Spleen (tissue), 11 donors: ENCODE measurements around the gene SLC22A7. TPM values are rescaled to one million over a fixed set of nuclear protein-coding genes. Genes with fewer than 3 reads are reported as not detected.

ENCODE experiments used
- DNase-seq: peaks from one replicate; pipeline ENCODE4 v3.0.0-alpha.2; 2020
- H3K27ac ChIP-seq, 8 donors: fragments of 200-600 bp; sonication (generic) in 7 of 8; 1 replicate in 4 of 8; 2 replicates in 4 of 8; pipeline versions ENCODE4 v1.5.0 to v1.8.0; 2016 to 2021; ENCODE audit warnings: inconsistent platforms in 4 of 8, mild to moderate bottlenecking in 4 of 8, moderate library complexity in 1 of 8
- H3K27me3 ChIP-seq, 7 donors: fragments of 200-600 bp; sonication (generic) in 6 of 7; replicated peaks in 1 of 7; 1 replicate in 4 of 7; 2 replicates in 3 of 7; pipeline versions ENCODE4 v1.5.0 to v1.8.0; 2016 to 2021; ENCODE audit warnings: inconsistent platforms in 3 of 7, mild to moderate bottlenecking in 1 of 7
- H3K36me3 ChIP-seq, 6 donors: fragments of 200-600 bp; sonication (generic) in 5 of 6; 1 replicate in 4 of 6; 2 replicates in 2 of 6; pipeline versions ENCODE4 v1.5.0 to v1.8.0; 2016 to 2021; ENCODE audit warnings: inconsistent platforms in 2 of 6
- H3K4me1 ChIP-seq, 6 donors: fragments of 200-600 bp; sonication (generic) in 5 of 6; 1 replicate in 3 of 6; 2 replicates in 3 of 6; pipeline versions ENCODE4 v1.5.0 to v1.8.0; 2016 to 2021; ENCODE audit warnings: inconsistent platforms in 3 of 6
- H3K4me3 ChIP-seq, 8 donors: fragments of 200-600 bp; sonication (generic) in 7 of 8; 1 replicate in 4 of 8; 2 replicates in 4 of 8; pipeline versions ENCODE4 v1.5.0 to v1.8.0; 2016 to 2021; ENCODE audit warnings: inconsistent platforms in 4 of 8, mild to moderate bottlenecking in 4 of 8, moderate library complexity in 2 of 8
- H3K9me3 ChIP-seq, 8 donors: fragments of 200-600 bp; sonication (generic) in 7 of 8; 1 replicate in 4 of 8; 2 replicates in 4 of 8; pipeline versions ENCODE4 v1.5.0 to v1.8.0; 2016 to 2021; ENCODE audit warnings: inconsistent platforms in 4 of 8
- POLR2A ChIP-seq, 3 donors: fragments of 450-650 bp; IDR thresholded peaks; one replicate each; pipeline ENCODE4 v1.5.1; 2017; ENCODE audit warnings: antibody characterized with exemption in 3 of 3, mild to moderate bottlenecking in 1 of 3
- POLR2AphosphoS5 ChIP-seq, 3 donors: sonication (generic); formaldehyde crosslinking; IDR thresholded peaks; one replicate each; pipeline ENCODE4 v1.5.1; 2017; ENCODE audit warnings: antibody characterized with exemption in 3 of 3
- WGBS, 5 donors: extraction: QIAGEN DNeasy Blood & Tissue Kit in 3 of 5; methylation state at CpG; one replicate each; pipeline versions ENCODE4 v1.1.5 to v1.1.7; 2013 to 2018; 5-methylcytosine and 5-hydroxymethylcytosine counted together
- intact Hi-C: fragments of 100-400 bp; cut with DNase I; formaldehyde crosslinking; loops from one replicate; pipeline ENCODE4 v1.15.0; 2023; ENCODE audit warnings: low total_unique reads
- polyA plus RNA-seq, 3 donors: library from polyadenylated mRNA; stranded (reverse); fragments of 200-250 nt; gene quantifications; one replicate each; pipeline ENCODE4 v1.2.1, GENCODE V29; 2013
- total RNA-seq, 7 donors: library from RNA; depleted of rRNA in 3 of 7; stranded (reverse); fragments of >200 nt in 3 of 7; fragmentation: NEBNext Ultra II Directional in 4 of 7; extraction: Animal tissue kit (Norgen Biotek cat#: 25700) in 4 of 7; gene quantifications; one replicate each; pipeline versions ENCODE4 v1.1.0 to v1.2.1, GENCODE V29; 2016 to 2021
- TF ChIP-seq, protein P1 (sequence below), 11 experiments: fragments of 200-600 bp in 7 of 11; fragments of 450-650 bp in 4 of 11; sonication (generic) in 4 of 11; IDR thresholded peaks in 8 of 11; conservative IDR thresholded peaks in 3 of 11; 1 replicate in 7 of 11; 2 replicates in 4 of 11; pipeline versions ENCODE4 v1.4.0 to v1.8.0; 2016 to 2021; ENCODE audit warnings: antibody characterized with exemption in 11 of 11, inconsistent platforms in 4 of 11, mild to moderate bottlenecking in 1 of 11
- donor health status: healthy with polysubstance abuse.
- donor health status: DM: no; HTN: no; CAD: no; lungs with moderate emphysema.
- donor health status: DM: no; HTN: no; CAD: no.
- donor health status: Bipolar disorder and iron deficiency.
- donor health status: healthy.
- donor health status: DM: no; HTN: no; CAD: no.
- donor health status: DM: yes; HTN: yes; CAD: no.

The SLC22A7 gene
- total and polyA plus RNA-seq, 10 donors: not detected

DNA sequence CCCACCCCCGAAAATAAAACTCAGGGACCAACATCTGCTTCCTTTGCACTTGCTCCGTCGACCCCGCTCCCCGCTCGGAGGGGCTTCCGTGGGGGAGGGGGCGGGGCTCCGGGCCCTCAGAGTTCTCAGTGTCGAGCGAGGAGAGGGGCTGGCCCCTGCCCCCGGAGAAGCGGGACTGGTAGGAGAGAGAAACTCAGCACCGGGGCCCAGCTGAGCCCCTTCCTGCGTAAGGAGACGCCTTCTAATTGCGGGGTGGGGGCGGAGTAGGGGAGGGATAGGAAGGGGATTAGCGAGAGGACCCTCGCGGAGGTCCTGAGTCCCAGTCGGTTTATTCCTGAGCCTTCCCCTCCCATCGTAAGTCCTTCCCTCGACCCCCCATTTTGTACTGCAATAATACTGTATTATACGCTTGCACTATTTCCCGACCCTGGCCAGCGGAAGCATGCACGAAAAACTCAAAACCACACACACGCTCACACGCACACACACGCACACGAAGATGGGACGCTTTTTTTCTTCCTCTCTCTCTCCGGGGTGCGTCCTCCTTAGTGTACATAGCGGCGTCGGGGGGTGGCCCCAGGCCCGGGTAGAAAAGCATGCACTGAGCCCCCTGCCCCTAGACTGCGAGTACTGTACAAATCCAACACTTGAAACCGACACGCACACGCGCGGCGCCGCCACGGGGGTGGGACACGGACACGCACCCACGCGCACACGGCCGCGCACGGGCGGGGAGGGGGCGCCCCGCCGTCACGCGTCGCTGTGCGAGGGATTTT is 22.1 kb upstream of the SLC22A7 start:
- intact Hi-C loops: no loop called here

DNA sequence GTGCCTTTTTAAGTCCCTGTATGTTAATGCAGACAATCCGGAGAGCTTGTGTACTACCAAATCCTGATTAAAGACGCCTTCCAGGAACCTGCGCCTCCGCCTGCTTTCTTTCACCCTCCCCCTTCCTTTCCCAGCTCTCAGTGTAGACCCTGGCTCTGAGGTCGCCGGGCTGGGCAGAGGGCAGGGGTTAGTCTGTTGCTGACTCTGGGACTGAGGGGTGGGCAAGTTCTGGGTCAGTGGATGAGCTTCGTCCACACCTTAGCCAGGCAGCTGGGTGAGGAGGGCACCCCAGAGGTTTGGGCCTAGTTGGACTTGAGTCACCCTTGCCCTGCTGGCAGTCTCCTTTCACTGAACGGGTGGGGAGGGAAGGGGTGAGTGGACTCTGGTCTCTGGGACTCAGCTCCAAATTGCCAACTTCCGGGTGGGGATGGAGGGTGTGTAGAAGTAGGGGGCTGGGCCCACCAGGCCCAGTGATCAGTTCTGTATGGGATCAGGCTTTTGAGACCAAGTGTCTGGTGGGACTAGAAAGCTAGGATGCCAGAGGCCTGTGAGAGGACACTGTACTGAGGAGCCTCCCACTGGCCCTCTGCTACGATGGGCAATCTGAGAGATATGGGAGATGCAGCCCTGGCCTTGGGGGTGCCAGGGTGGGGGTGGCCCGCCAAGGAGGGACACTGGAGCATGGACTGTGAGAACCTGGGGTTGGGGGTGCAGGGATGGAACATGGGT is 21.3 kb upstream of the SLC22A7 start:
- 76 to 81% (median 80%) methylated on average over 10 to 11 of the region's 11 CpGs for WGBS, 5 donors
- Histone ChIP-seq H3K4me3 (peak overlapping the region in 6 of 8 donors; percentile 28 to 72 (median 42)), H3K27me3 (peaks cover 0 to 70% (median 21%) of the 10 kb centered on the region in 7 donors), H3K9me3 (no peaks in the 10 kb centered on the region), H3K27ac (no peak overlapping the region), H3K36me3 (no peaks in the 10 kb centered on the region), H3K4me1 (peaks cover 4 to 25% (median 22%) of the 10 kb centered on the region in 6 donors)
- no peak for DNase-seq
- intact Hi-C loops: no loop called here
- TF ChIP-seq, protein P1, sequence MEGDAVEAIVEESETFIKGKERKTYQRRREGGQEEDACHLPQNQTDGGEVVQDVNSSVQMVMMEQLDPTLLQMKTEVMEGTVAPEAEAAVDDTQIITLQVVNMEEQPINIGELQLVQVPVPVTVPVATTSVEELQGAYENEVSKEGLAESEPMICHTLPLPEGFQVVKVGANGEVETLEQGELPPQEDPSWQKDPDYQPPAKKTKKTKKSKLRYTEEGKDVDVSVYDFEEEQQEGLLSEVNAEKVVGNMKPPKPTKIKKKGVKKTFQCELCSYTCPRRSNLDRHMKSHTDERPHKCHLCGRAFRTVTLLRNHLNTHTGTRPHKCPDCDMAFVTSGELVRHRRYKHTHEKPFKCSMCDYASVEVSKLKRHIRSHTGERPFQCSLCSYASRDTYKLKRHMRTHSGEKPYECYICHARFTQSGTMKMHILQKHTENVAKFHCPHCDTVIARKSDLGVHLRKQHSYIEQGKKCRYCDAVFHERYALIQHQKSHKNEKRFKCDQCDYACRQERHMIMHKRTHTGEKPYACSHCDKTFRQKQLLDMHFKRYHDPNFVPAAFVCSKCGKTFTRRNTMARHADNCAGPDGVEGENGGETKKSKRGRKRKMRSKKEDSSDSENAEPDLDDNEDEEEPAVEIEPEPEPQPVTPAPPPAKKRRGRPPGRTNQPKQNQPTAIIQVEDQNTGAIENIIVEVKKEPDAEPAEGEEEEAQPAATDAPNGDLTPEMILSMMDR (IDR thresholded peaks at IDR 0.05 in 8 of 11, conservative IDR thresholded peaks at IDR 0.05 in 3 of 11): no peak
- TF ChIP-seq POLR2A (IDR thresholded peaks at IDR 0.05) (no peak), POLR2AphosphoS5 (IDR thresholded peaks at IDR 0.05) (no peak)

More for the DNA sequence above, 22.1 kb upstream of the SLC22A7 start:
- Histone ChIP-seq H3K9me3 (no peaks in the 10 kb centered on the region), H3K4me3 (peak overlapping the region; percentile 22 to 72 (median 38)), H3K4me1 (peaks cover 4 to 32% (median 28%) of the 10 kb centered on the region in 6 donors), H3K36me3 (no peaks in the 10 kb centered on the region), H3K27me3 (peaks cover 0 to 68% (median 21%) of the 10 kb centered on the region in 7 donors), H3K27ac (no peak overlapping the region)
- TF ChIP-seq POLR2AphosphoS5 (IDR thresholded peaks at IDR 0.05) (peak in 1 of 3 donors; percentile 11), POLR2A (IDR thresholded peaks at IDR 0.05) (no peak)
- TF ChIP-seq, protein P1 (IDR thresholded peaks at IDR 0.05 in 8 of 11, conservative IDR thresholded peaks at IDR 0.05 in 3 of 11): no peak
- WGBS, 5 donors: 5 to 13% (median 10%) methylated on average over 38 to 64 of the region's 64 CpGs
- no peak for DNase-seq

DNA sequence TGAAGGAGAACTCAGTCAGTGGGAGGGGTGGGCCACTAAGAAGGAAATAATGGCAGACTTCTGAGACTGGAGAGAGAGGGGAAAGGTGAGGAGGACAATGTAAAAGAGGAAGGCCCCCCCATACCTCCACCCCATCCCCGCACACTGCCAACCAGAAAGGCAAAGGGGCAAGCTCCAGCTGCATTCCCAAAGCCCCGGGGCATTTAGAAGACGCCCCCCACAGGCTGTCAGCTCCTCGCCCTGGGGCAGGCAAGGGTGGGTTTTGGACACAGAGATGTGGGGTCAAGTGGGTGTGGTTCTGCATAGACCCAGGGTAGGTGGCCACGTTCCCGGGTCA is 20.8 kb upstream of the SLC22A7 start:
- no peak for DNase-seq
- peaks cover 4 to 25% (median 22%) of the 10 kb centered on the region in 6 donors for H3K4me1 ChIP-seq
- intact Hi-C loops: no loop called here
- H3K36me3 ChIP-seq: no peaks in the 10 kb centered on the region
- no peaks in the 10 kb centered on the region for H3K9me3 ChIP-seq
- peaks cover 0 to 73% (median 21%) of the 10 kb centered on the region in 7 donors for H3K27me3 ChIP-seq
- TF ChIP-seq, protein P1 (IDR thresholded peaks at IDR 0.05 in 8 of 11, conservative IDR thresholded peaks at IDR 0.05 in 3 of 11): no peak
- no peak for TF ChIP-seq POLR2A (IDR thresholded peaks at IDR 0.05)
- TF ChIP-seq POLR2AphosphoS5 (IDR thresholded peaks at IDR 0.05): no peak
- WGBS, 5 donors: 83 to 95% (median 84%) methylated on average over 4 to 6 of the region's 6 CpGs
- no peak overlapping the region for H3K4me3 ChIP-seq
- H3K27ac ChIP-seq: no peak overlapping the region
